C4-2B (cell line): ENCODE measurements around the gene PHF5A.

Experiments used
- H3K27ac ChIP-seq: fragments of 450-650 bp; 2 replicates; pipeline ENCODE4 v1.5.1; 2017
- ZFX ChIP-seq: fragments of 450-650 bp; IDR thresholded peaks from 2 replicates; pipeline ENCODE4 v1.6.1; 2017
- TF ChIP-seq, protein P1 (sequence below): fragments of 450-650 bp; conservative IDR thresholded peaks from 2 replicates; pipeline ENCODE4 v1.5.1; 2017; ENCODE audit warnings: mild to moderate bottlenecking

Gene PHF5A

DNA sequence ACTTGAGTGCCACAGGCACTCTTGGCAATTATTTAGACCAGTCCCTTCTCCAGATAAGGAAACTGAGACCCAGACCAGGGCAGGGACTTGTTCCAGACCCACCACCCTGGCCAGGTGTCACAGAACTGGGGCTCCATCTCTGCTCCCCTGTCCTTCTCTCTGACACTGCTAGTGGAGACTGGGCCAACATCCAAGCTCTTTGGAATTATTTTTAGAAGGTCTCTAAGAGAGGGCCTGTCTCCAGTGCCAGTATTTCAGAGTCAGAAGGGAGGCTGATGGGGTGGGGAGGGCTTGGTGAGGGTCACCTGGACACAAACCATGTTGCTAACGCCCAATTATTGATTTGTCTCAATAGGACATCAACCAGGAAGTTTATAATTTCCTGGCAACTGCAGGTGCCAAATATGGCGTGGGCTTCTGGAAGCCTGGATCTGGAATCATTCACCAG lies 43.1 kb upstream of the PHF5A start:
- TF ChIP-seq, protein P1, sequence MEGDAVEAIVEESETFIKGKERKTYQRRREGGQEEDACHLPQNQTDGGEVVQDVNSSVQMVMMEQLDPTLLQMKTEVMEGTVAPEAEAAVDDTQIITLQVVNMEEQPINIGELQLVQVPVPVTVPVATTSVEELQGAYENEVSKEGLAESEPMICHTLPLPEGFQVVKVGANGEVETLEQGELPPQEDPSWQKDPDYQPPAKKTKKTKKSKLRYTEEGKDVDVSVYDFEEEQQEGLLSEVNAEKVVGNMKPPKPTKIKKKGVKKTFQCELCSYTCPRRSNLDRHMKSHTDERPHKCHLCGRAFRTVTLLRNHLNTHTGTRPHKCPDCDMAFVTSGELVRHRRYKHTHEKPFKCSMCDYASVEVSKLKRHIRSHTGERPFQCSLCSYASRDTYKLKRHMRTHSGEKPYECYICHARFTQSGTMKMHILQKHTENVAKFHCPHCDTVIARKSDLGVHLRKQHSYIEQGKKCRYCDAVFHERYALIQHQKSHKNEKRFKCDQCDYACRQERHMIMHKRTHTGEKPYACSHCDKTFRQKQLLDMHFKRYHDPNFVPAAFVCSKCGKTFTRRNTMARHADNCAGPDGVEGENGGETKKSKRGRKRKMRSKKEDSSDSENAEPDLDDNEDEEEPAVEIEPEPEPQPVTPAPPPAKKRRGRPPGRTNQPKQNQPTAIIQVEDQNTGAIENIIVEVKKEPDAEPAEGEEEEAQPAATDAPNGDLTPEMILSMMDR, result no peak
- 0 out of 2 replicates have a peak, but pooled peaks have one; percentile 25 for TF ChIP-seq ZFX

DNA sequence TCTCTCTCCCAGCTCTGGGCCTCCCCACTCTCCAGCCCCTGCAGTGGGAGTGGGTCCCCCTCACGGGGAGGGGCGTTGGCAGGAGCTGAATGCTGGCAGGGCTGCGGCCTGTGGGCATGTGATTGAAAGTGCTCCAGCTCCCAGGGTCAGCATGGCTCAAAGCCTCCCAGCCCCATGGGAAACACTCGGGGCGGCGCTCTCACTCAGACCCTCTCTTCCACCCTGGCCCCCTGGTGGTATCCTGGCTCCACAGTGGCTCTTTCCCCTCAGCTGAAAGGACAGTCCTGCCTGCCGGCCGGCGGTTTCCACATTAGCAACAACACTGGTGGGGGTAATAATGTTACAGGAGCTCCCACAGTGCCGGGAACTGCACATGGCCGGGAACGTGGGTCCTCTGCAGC lies 40.3 kb upstream of the PHF5A start:
- H3K27ac ChIP-seq, result no peak overlapping the region
- TF ChIP-seq, protein P1, result no peak
- no peak for TF ChIP-seq ZFX

More for the DNA sequence above, 43.1 kb upstream of the PHF5A start:
- peak overlapping the region; percentile 89 for H3K27ac ChIP-seq

DNA sequence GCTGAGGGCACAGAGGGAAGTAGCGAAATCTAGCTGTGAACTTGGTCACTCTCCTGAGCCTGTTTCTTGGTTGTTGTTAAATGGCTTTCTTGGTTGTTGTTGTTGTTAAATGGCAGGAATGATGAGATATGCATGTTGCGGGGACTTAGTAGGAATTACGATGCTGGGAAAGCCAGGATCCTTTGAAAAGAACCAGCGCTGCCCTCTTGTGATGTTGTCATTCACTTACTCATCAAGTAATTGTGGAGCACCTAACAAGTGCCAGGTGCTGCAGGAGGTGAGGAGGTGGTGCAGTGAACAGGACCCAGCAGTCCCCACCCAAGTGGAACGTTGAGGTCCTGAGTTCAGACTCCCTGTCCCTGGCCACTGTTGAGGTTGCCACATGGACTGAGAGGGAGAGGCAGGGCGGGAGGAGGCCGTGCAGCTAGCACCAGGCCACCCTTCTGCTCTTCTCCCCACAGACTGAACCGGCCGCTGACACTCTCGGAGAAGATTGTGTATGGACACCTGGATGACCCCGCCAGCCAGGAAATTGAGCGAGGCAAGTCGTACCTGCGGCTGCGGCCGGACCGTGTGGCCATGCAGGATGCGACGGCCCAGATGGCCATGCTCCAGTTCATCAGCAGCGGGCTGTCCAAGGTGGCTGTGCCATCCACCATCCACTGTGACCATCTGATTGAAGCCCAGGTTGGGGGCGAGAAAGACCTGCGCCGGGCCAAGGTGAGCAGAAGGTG lies 39.0 kb upstream of the PHF5A start:
- no peak overlapping the region for H3K27ac ChIP-seq
- no peak for TF ChIP-seq ZFX
- TF ChIP-seq, protein P1, result no peak

DNA sequence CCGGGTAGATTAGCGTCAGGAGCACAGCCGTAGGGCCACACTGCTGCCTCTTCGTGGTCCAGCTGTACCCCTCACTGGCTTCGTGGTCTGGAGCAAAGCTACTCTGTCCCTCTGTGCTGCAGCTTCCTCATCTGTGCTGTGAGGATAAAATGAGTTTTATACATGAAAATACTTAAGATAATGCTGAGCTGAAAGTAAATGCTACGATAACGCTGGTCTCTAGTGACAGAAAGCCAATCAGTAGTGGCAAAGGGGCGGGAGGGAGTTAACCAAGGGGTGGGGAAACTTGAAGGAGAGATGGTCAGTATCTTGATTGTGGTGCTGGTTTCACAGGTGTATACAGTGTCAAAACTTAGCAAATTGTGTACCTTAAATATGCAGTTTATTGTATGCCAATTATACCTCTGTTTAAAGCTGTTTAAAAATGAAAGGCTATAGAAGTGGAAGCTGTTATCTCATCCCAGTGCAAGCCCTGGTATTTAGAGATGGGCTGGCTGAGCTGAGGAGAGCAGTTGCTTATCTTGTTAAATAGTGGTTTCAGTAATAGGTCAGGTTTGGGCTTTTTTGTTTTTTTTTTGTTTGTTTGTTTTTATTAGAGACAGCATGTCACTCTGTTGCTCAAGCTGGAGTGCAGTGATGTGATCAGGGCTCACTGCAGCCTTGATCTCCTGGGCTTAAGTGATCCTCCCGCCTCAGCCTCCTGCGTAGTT lies 37.2 kb upstream of the PHF5A start:
- TF ChIP-seq, protein P1, result no peak
- TF ChIP-seq ZFX, result no peak
- no peak overlapping the region for H3K27ac ChIP-seq

DNA sequence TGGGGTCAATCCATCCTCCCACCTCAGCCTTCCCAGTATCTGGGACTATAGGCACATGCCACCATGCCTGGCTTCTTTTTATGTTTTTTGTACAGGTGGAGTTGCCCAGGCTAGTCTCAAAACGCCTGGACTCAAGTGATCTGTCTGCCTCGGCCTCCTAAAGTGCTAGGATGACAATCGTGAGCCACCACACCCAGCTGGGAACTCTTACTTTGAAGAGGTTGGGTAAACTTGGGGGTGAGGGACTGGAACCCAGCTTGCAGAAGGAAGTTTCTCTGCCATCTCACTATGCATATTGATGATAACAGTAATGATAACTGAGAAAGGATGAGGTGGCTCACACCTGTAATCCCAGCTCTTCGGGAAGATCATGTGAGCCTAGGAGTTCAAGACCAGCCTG lies 36.3 kb upstream of the PHF5A start:
- TF ChIP-seq, protein P1, result no peak
- TF ChIP-seq ZFX, result no peak
- H3K27ac ChIP-seq, result no peak overlapping the region

DNA sequence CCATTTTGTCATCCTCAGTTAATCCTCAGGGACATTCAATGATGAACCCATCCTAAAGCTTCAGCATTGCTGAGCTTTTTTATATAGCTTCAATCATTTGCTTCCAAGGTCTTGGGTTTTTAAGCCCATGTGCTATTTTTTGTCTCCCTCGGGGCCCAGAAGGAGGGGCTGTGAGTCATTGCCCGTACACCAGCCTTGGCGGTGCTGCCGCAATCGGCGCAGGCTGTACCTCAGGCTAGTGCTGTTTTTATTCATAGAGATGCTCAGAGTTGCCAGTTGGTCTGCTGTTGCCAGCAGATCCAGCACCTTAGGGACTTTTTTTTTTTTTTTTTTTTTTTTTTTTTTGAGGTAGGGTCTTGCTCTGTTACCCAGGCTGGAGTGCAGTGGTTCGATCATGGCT lies 35.9 kb upstream of the PHF5A start:
- TF ChIP-seq, protein P1, result no peak
- no peak for TF ChIP-seq ZFX
- no peak overlapping the region for H3K27ac ChIP-seq

DNA sequence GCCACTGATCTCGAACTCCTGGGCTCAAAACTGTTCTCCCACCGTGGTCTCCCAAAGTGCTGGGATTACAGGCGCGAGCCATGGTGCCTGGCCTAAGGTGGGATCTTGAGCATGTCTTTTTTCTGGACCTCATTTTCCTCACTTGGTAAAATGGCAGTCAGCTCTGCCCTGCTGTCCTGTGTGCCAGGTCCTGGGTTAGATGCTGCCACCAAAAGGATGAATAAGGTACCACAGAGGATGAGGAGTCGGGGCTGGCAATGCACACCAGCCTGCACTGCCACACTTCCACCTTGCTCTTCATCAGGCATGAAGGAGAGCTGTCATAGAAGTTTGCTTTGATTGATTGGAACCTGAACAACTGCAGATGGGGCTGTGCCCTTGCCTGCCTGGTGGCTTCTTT lies 32.7 kb upstream of the PHF5A start:
- TF ChIP-seq, protein P1, result no peak
- TF ChIP-seq ZFX, result no peak
- H3K27ac ChIP-seq, result no peak overlapping the region
